Measurements from ENCODE around the gene LDB2.

DNA sequence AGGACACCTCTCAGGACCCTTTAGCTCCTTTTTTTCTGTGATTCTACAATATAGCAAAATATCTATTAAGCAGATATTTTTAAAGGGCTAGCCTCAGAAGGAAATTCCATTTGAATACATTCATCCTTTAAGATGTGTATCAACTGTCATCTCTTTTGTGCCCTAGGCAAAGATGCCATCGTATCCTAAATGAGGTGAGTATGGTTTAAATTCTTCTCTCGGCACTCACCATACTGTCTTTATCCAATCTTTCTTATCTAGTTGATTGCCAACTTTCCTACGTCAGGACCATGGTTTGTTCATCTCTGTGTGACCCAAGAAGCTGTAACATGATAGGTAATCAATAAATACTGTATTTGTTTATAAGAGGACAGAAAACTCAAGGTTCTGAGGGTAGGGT is 176.0 kb downstream of the LDB2 start:
- TF ChIP-seq, protein P1, sequence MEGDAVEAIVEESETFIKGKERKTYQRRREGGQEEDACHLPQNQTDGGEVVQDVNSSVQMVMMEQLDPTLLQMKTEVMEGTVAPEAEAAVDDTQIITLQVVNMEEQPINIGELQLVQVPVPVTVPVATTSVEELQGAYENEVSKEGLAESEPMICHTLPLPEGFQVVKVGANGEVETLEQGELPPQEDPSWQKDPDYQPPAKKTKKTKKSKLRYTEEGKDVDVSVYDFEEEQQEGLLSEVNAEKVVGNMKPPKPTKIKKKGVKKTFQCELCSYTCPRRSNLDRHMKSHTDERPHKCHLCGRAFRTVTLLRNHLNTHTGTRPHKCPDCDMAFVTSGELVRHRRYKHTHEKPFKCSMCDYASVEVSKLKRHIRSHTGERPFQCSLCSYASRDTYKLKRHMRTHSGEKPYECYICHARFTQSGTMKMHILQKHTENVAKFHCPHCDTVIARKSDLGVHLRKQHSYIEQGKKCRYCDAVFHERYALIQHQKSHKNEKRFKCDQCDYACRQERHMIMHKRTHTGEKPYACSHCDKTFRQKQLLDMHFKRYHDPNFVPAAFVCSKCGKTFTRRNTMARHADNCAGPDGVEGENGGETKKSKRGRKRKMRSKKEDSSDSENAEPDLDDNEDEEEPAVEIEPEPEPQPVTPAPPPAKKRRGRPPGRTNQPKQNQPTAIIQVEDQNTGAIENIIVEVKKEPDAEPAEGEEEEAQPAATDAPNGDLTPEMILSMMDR (IDR thresholded peaks at IDR 0.05; ENCODE audit: low read depth, low read length, poor library complexity, severe bottlenecking): no peak
- no peak for TF ChIP-seq EZH2phosphoT487 (IDR thresholded peaks at IDR 0.05; ENCODE audit: borderline replicate concordance, low read length)
